Pancreas (tissue), 10 donors: ENCODE measurements around the gene GLYR1. TPM values are rescaled to one million over a fixed set of nuclear protein-coding genes. Genes with fewer than 3 reads are reported as not detected.
"Not testable (repeated sequence)": the region's sequence is repeated elsewhere in the genome, so short reads cannot be mapped to it uniquely, and the experiment has no call there.

Source experiments
- ATAC-seq, 4 donors: fragments of 200-7000 bp; cut with Tn5 transposase; one replicate each; pipeline versions ENCODE4 v1.8.0 to v1.9.1; 2020; ENCODE audit warnings: mild to moderate bottlenecking in 4 of 4, moderate library complexity in 4 of 4
- DNase-seq, 6 donors: peaks; one replicate each; pipeline ENCODE4 v3.0.0-alpha.2; 2020
- FAIRE-seq: peaks from 2 replicates; lab custom pipeline; 2012; peaks lifted over from hg19 to GRCh38; lab: Jason Lieb, UNC
- H3K27ac ChIP-seq, 4 donors: fragments of 200-600 bp; sonication (generic); 1 replicate in 3 of 4; 2 replicates in 1 of 4; pipeline versions ENCODE4 v1.5.0 to v1.8.0; 2020
- H3K27me3 ChIP-seq, 4 donors: fragments of 200-600 bp; one replicate each; pipeline ENCODE4 v1.8.0; 2021
- H3K36me3 ChIP-seq, 3 donors: fragments of 200-600 bp; sonication (generic) in 1 of 3; one replicate each; pipeline versions ENCODE4 v1.5.0 to v1.8.0; 2020 to 2021
- H3K4me1 ChIP-seq, 3 donors: fragments of 200-600 bp; one replicate each; pipeline ENCODE4 v1.8.0; 2021
- H3K4me3 ChIP-seq, 4 donors: fragments of 200-600 bp; sonication (generic) in 2 of 4; one replicate each; pipeline versions ENCODE4 v1.5.0 to v1.8.0; 2020 to 2021
- H3K9me3 ChIP-seq, 4 donors: fragments of 200-600 bp; one replicate each; pipeline ENCODE4 v1.8.0; 2021
- WGBS, 2 donors: extraction: QIAGEN DNeasy Blood & Tissue Kit; methylation state at CpG; one replicate each; pipeline ENCODE4 v1.1.7; 2013; 5-methylcytosine and 5-hydroxymethylcytosine counted together
- intact Hi-C, 3 donors: fragments of 100-400 bp; cut with DNase I; formaldehyde crosslinking; loops; one replicate each; pipeline versions ENCODE4 v1.11.1 to v1.14.2; 2022
- polyA plus RNA-seq, 2 donors: library from polyadenylated mRNA; stranded (reverse); fragments of 200-250 nt; gene quantifications; one replicate each; pipeline ENCODE4 v1.2.3, GENCODE V29; 2013
- total RNA-seq, 6 donors: library from RNA; stranded (reverse); fragmentation: NEBNext Ultra II Directional in 4 of 6; extraction: Animal tissue kit (Norgen Biotek cat#: 25700) in 4 of 6; gene quantifications; one replicate each; pipeline versions ENCODE4 v1.2.1 to v1.2.4, GENCODE V29; 2021 to 2023
- TF ChIP-seq, protein P1 (sequence below), 4 donors: fragments of 200-600 bp; sonication (generic) in 3 of 4; IDR thresholded peaks; one replicate each; pipeline versions ENCODE4 v1.5.0 to v1.8.0; 2021; ENCODE audit warnings: antibody characterized with exemption in 4 of 4
- donor health status: healthy with polysubstance abuse.
- donor health status: DM: no; HTN: no; CAD: no; lungs with moderate emphysema.
- donor health status: DM: no; HTN: no; CAD: no.
- donor health status: control.
- donor health status: control.
- donor health status: Bipolar disorder and iron deficiency.
- donor health status: DM: yes; HTN: yes; CAD: no.
- donor health status: DM: no; HTN: no; CAD: no.
- donor health status: DM: no; HTN: no; CAD: no.
- donor health status: DM: yes; HTN: yes; CAD: no.

Gene GLYR1
- 10 to 100 TPM; 27.2 to 58.6 (median 40.4) TPM for total RNA-seq
- polyA plus RNA-seq: 10 to 100 TPM; 33.0 to 41.4 TPM

DNA sequence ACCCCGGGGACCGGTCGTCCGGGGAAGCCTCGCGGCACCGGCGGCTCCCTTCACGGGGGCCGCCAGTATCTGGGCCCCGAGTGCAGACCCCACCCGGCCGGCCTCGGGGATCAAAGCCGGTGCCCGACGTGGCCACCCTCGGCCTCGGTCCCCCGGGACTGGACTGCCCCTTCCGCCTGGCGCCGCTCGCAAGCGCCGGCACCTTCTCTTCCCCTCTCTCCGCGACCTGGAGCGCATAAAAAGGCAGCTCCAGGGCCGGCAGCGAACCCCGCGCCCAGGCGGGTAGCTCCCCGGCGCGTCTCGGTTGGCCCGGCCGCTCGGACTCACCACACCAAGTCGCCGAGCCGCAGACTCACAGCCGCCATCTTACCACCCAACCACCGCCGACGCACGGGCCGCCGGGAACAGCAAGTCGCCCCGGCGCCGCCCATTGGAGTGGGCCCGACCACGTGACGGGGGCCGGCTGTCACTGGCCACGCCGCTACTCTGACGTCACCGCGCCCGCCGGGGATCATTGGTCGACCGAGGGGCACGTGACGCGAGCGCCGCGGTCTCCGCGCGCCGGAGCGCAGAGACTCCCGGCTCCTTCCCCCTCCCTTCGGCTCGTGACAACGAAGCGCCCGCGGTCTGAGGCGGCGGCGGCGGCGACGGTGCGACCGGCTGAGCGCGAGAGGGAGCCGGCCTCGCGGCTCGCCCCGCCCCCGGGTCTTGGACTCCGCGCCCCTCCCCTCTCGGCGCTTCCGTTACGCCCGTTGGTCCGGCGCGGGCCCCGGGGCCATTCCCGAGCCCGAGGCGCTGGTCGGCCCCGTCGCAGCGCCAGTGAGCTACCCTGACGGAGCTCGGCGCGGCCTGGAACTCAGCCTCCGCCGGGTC is at the start of gene GLYR1, which contains the start of gene UBN1:
GLYR1 (minus strand) TSS at position 388 of the 873 bp plus-strand sequence; CDS start at position 365, 23 bp downstream.
UBN1 (plus strand) TSS at position 581 of the 873 bp plus-strand sequence. CDS start 5,437 bp downstream, outside the sequence.
- H3K4me1 ChIP-seq: peaks cover 17 to 43% (median 22%) of the 10 kb centered on the region in 3 donors
- 0 to 1% methylated on average over 76 to 126 of the region's 126 CpGs for WGBS, 2 donors

DNA sequence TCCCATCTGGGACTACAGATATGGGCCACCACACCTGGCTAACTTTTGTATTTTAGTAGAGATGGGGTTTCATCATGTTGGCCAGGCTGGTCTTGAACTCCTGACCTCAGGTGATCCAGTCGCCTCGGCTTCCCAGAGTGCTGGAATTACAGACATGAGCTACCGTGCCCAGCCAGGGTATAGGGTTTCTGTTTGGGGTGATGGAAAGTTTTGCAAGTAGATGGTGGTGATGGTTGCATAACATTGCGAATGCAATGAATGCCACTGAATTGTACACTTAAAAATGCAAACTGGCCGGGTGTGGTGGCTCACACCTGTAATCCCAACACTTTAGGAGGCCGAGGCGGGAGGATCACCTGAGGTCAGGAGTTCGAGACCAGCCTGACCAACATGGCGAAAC is 49.7 kb upstream of the GLYR1 start:
- H3K27ac ChIP-seq, H3K9me3 ChIP-seq, FAIRE-seq, intact Hi-C loops, H3K27me3 ChIP-seq, DNase-seq, H3K4me1 ChIP-seq, ATAC-seq, H3K4me3 ChIP-seq: not testable (repeated sequence)
- H3K36me3 ChIP-seq: peaks cover 0 to 19% (median 0%) of the 10 kb centered on the region in 3 donors
- 95 to 96% methylated on average over 9 of the region's 9 CpGs for WGBS, 2 donors

More for the DNA sequence above, at the start of gene GLYR1, which contains the start of gene UBN1:
- no peak for FAIRE-seq
- Histone ChIP-seq H3K9me3 (no peaks in the 10 kb centered on the region), H3K36me3 (peaks cover 0 to 23% (median 2%) of the 10 kb centered on the region in 3 donors), H3K27me3 (no peaks in the 10 kb centered on the region), H3K27ac (peak within 1 kb of the TSS; percentile 90 to 97 (median 94)), H3K4me3 (peak within 1 kb of the TSS; percentile 76 to 98 (median 93))
- peak; percentile 94 to 98 (median 94) for ATAC-seq
- peak; percentile 99 to 100 (median 100) for DNase-seq
- intact Hi-C loops: loop anchor here in 1 of 3 donors (10.0 kb wide), 1 partner anchor 108 kb away; the partner anchor contains the start of gene SEC14L5
- TF ChIP-seq, protein P1, sequence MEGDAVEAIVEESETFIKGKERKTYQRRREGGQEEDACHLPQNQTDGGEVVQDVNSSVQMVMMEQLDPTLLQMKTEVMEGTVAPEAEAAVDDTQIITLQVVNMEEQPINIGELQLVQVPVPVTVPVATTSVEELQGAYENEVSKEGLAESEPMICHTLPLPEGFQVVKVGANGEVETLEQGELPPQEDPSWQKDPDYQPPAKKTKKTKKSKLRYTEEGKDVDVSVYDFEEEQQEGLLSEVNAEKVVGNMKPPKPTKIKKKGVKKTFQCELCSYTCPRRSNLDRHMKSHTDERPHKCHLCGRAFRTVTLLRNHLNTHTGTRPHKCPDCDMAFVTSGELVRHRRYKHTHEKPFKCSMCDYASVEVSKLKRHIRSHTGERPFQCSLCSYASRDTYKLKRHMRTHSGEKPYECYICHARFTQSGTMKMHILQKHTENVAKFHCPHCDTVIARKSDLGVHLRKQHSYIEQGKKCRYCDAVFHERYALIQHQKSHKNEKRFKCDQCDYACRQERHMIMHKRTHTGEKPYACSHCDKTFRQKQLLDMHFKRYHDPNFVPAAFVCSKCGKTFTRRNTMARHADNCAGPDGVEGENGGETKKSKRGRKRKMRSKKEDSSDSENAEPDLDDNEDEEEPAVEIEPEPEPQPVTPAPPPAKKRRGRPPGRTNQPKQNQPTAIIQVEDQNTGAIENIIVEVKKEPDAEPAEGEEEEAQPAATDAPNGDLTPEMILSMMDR (IDR thresholded peaks at IDR 0.05): no peak

DNA sequence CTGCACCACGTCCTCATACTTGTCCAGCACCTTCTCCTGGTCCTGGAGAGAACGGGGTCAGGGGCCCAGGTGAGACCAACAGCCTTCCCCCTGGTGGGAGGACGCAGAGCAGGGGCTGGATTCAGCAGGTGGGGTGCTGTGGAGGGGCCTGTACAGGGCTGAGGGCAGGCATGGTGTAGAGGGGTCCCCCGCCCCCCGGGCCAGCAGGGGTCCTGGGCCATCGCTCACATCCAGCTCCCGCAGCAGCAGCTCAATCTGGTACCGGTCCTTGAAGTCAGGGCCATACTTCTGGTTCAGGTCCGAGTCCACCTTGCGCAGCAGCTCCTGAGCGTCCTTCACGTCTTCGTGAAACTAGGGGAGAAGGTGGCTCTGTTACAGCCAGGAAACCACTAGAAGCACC is 48.3 kb upstream of the GLYR1 start:
- intact Hi-C loops: no loop called here
- Histone ChIP-seq H3K9me3 (no peaks in the 10 kb centered on the region), H3K4me1 (no peaks in the 10 kb centered on the region), H3K27ac (no peak overlapping the region), H3K27me3 (no peaks in the 10 kb centered on the region), H3K4me3 (no peak overlapping the region), H3K36me3 (peaks cover 0 to 19% (median 0%) of the 10 kb centered on the region in 3 donors)
- DNase-seq: no peak
- WGBS, 2 donors: 88 to 93% methylated on average over 13 of the region's 13 CpGs
- TF ChIP-seq, protein P1 (IDR thresholded peaks at IDR 0.05): no peak
- no peak for ATAC-seq
- FAIRE-seq: no peak

DNA sequence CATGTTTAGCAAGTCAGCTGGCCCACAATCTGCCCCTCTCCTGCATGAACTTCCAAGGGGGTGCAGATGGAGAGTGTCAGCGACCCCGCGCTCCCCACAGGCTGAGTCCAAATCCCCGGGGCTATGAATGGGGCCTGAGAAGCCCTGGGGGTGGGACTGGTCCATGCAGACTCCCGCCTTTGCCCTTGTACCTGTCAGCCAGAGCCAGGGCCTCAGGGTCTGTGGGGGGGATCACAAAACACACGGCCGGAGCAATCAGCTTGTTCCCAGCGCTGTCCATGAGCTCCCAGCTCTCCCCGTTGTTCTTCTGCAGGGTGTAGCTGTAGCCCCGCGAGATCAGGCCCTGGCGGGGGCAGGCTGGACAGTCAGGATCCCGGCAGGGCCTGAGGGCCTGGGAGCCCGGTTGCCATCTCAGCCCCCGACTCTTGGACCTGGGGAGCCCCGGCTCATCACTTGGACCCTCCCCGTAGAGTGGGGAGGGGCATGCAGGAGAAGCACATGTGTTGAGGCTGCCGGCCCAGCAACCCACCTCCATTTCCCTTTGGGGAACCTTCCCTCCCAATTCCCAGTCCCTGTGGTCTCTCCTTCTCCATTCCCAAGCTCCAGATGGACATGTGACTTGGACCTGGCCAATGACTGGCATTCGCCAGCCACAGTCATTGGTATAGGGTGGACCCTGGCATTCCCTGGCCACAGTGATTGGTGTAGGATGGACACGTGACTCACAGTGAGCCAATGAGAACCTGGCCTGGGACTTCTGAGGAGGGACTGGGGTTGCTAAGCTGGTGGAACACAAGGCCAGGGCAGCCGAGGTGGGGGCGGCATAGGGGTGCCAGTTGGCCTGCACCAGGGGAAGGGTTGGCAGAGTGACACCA is 47.4 kb upstream of the GLYR1 start:
- TF ChIP-seq, protein P1 (IDR thresholded peaks at IDR 0.05): no peak
- DNase-seq (no peak), FAIRE-seq (no peak), ATAC-seq (no peak)
- H3K4me3 ChIP-seq: no peak overlapping the region
- H3K4me1 ChIP-seq: no peaks in the 10 kb centered on the region
- intact Hi-C loops: no loop called here
- H3K27me3 ChIP-seq: no peaks in the 10 kb centered on the region
- no peaks in the 10 kb centered on the region for H3K9me3 ChIP-seq
- peaks cover 0 to 25% (median 0%) of the 10 kb centered on the region in 3 donors for H3K36me3 ChIP-seq
- no peak overlapping the region for H3K27ac ChIP-seq
- 92 to 93% methylated on average over 21 to 22 of the region's 22 CpGs for WGBS, 2 donors
